Measurements from ENCODE around the gene MTO1. TPM values are rescaled to one million over a fixed set of nuclear protein-coding genes. Genes with fewer than 3 reads are reported as not detected.
"Not testable (repeated sequence)": the region's sequence is repeated elsewhere in the genome, so short reads cannot be mapped to it uniquely, and the experiment has no call there.

The MTO1 gene
- total and polyA plus RNA-seq, 2 donors (not counting 1 experiment from before 2014, with no cell fraction given), result 21.5 to 52.4 TPM

- Histone ChIP-seq H2AFZ (ENCODE audit: low read length) (no peak overlapping the region), H4K20me1 (ENCODE audit: control insufficient read depth, extremely low read depth, insufficient read depth, low read length) (no peaks in the 10 kb centered on the region), H3K36me3 (ENCODE audit: control insufficient read depth, insufficient read depth, low read length) (no peaks in the 10 kb centered on the region), H3K27ac (ENCODE audit: insufficient read depth, low read length) (no peak overlapping the region), H3K9ac (ENCODE audit: insufficient read depth, low read length) (no peak overlapping the region), H3K9me3 (ENCODE audit: control insufficient read depth, insufficient read depth, low read depth, low read length) (no peaks in the 10 kb centered on the region), H3K4me3 (replicated peaks in 1 of 4; ENCODE audit: control extremely low read depth in 1 of 4, insufficient read depth in 1 of 4, low read depth in 3 of 4, low read length in 4 of 4) (no peak overlapping the region), H3K79me2 (ENCODE audit: control insufficient read depth, insufficient read depth, low read length) (no peaks in the 10 kb centered on the region), H3K27me3 (ENCODE audit: control insufficient read depth, insufficient read depth, low read length) (no peaks in the 10 kb centered on the region), H3K4me2 (ENCODE audit: extremely low read depth, insufficient read depth, low read length) (no peak overlapping the region), H3K4me1 (ENCODE audit: control insufficient read depth, extremely low read depth, insufficient read depth, low read length) (no peaks in the 10 kb centered on the region)
- TF ChIP-seq, protein P1, sequence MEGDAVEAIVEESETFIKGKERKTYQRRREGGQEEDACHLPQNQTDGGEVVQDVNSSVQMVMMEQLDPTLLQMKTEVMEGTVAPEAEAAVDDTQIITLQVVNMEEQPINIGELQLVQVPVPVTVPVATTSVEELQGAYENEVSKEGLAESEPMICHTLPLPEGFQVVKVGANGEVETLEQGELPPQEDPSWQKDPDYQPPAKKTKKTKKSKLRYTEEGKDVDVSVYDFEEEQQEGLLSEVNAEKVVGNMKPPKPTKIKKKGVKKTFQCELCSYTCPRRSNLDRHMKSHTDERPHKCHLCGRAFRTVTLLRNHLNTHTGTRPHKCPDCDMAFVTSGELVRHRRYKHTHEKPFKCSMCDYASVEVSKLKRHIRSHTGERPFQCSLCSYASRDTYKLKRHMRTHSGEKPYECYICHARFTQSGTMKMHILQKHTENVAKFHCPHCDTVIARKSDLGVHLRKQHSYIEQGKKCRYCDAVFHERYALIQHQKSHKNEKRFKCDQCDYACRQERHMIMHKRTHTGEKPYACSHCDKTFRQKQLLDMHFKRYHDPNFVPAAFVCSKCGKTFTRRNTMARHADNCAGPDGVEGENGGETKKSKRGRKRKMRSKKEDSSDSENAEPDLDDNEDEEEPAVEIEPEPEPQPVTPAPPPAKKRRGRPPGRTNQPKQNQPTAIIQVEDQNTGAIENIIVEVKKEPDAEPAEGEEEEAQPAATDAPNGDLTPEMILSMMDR (conservative IDR thresholded peaks at IDR 0.05 in 1 of 2, IDR thresholded peaks at IDR 0.05 in 1 of 2; ENCODE audit: low read depth in 1 of 2, low read length in 2 of 2), result no peak
- no peak for TF ChIP-seq EZH2 (IDR thresholded peaks at IDR 0.05; ENCODE audit: low read length, missing control alignments)
- no peak for DNase-seq (ENCODE audit: low read depth in 2 of 2)
These were observed 76.7 kb downstream of the MTO1 start for GRCh38 chr6:73538116-73538779.

GRCh38 chr6:73542481-73542880, 80.9 kb downstream of the MTO1 start:
- not testable (repeated sequence) for H4K20me1 ChIP-seq (ENCODE audit: control insufficient read depth, extremely low read depth, insufficient read depth, low read length); H3K4me2 ChIP-seq (ENCODE audit: extremely low read depth, insufficient read depth, low read length); H3K9ac ChIP-seq (ENCODE audit: insufficient read depth, low read length); H2AFZ ChIP-seq (ENCODE audit: low read length); H3K27me3 ChIP-seq (ENCODE audit: control insufficient read depth, insufficient read depth, low read length); H3K79me2 ChIP-seq (ENCODE audit: control insufficient read depth, insufficient read depth, low read length); DNase-seq (ENCODE audit: low read depth in 2 of 2); H3K4me3 ChIP-seq (replicated peaks in 1 of 4; ENCODE audit: control extremely low read depth in 1 of 4, insufficient read depth in 1 of 4, low read depth in 3 of 4, low read length in 4 of 4); H3K36me3 ChIP-seq (ENCODE audit: control insufficient read depth, insufficient read depth, low read length); H3K9me3 ChIP-seq (ENCODE audit: control insufficient read depth, insufficient read depth, low read depth, low read length); H3K27ac ChIP-seq (ENCODE audit: insufficient read depth, low read length); H3K4me1 ChIP-seq (ENCODE audit: control insufficient read depth, extremely low read depth, insufficient read depth, low read length)

DNA sequence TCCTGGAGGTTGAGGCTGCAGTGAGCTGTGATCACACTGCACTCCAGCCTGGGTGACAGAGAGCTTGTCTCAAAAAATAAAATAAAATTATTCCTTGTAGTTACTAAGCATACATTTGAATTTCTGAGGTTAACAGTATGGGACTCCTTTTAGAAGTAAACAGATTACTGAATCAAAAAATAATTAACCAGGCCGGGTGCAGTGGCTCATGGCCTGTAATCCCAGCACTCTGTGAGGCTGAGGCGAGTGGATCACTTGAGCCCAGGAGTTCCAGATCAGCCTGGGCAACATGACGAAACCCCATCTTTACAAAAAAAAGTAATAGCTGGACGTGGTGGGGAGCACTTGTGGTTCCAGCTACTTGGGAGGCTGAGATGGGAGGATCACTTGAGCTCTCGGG, 81.4 kb downstream of the MTO1 start:
- H2AFZ ChIP-seq (ENCODE audit: low read length), result no peak overlapping the region
- no peak for TF ChIP-seq EZH2 (IDR thresholded peaks at IDR 0.05; ENCODE audit: low read length, missing control alignments)
- TF ChIP-seq, protein P1 (conservative IDR thresholded peaks at IDR 0.05 in 1 of 2, IDR thresholded peaks at IDR 0.05 in 1 of 2; ENCODE audit: low read depth in 1 of 2, low read length in 2 of 2), result no peak
- no peaks in the 10 kb centered on the region for H3K79me2 ChIP-seq (ENCODE audit: control insufficient read depth, insufficient read depth, low read length)
- H3K4me2 ChIP-seq (ENCODE audit: extremely low read depth, insufficient read depth, low read length), result no peak overlapping the region
- no peak overlapping the region for H3K27ac ChIP-seq (ENCODE audit: insufficient read depth, low read length)
- H3K9me3 ChIP-seq (ENCODE audit: control insufficient read depth, insufficient read depth, low read depth, low read length), result no peaks in the 10 kb centered on the region
- H3K36me3 ChIP-seq (ENCODE audit: control insufficient read depth, insufficient read depth, low read length), result no peaks in the 10 kb centered on the region
- no peaks in the 10 kb centered on the region for H4K20me1 ChIP-seq (ENCODE audit: control insufficient read depth, extremely low read depth, insufficient read depth, low read length)
- no peaks in the 10 kb centered on the region for H3K27me3 ChIP-seq (ENCODE audit: control insufficient read depth, insufficient read depth, low read length)
- DNase-seq (ENCODE audit: low read depth in 2 of 2), result no peak
- H3K4me3 ChIP-seq (replicated peaks in 1 of 4; ENCODE audit: control extremely low read depth in 1 of 4, insufficient read depth in 1 of 4, low read depth in 3 of 4, low read length in 4 of 4), result no peak overlapping the region
- H3K4me1 ChIP-seq (ENCODE audit: control insufficient read depth, extremely low read depth, insufficient read depth, low read length), result no peaks in the 10 kb centered on the region
- no peak overlapping the region for H3K9ac ChIP-seq (ENCODE audit: insufficient read depth, low read length)

Measured in fibroblast of lung (primary cell).